MM.1S (cell line): ENCODE results near the gene AFG1L.

Experiments
- EZH2 ChIP-seq: fragments of 300-600 bp; sonication (generic); optimal IDR thresholded peaks from 2 replicates; pipeline ENCODE3; 2017; ENCODE audit warnings: low read depth, mild to moderate bottlenecking, antibody characterized with exemption, low read length, mixed read lengths
- EZH2phosphoT487 ChIP-seq: fragments of 300-600 bp; sonication (generic); IDR thresholded peaks from 2 replicates; pipeline ENCODE4 v1.6.1; 2018; ENCODE audit warnings: antibody characterized with exemption, low read length
- TF ChIP-seq, protein P1 (sequence below): fragments of 300-600 bp; sonication (generic); IDR thresholded peaks from 2 replicates; pipeline ENCODE4 v1.5.1; 2016; ENCODE audit warnings: antibody characterized with exemption, low read length, mixed read lengths

DNA sequence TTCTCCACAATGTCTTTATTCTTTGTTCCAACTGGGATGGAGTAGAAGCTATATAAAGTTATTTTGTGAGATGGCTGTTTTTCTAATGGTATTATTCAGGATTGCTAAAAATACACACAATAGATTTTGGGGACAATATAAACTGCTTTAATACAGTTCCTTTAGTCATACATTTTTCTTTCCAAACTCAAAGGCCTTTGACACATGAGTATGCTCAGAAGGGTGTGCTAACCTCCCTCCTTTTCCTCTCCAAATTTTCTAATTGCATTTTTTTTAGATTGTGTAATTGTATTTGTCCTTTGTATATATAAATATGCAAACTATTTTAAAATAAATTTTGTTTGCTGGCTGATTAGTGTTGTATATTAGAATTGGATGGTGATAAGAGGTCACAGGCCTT lies 146.3 kb downstream of the AFG1L start:
- TF ChIP-seq, protein P1, sequence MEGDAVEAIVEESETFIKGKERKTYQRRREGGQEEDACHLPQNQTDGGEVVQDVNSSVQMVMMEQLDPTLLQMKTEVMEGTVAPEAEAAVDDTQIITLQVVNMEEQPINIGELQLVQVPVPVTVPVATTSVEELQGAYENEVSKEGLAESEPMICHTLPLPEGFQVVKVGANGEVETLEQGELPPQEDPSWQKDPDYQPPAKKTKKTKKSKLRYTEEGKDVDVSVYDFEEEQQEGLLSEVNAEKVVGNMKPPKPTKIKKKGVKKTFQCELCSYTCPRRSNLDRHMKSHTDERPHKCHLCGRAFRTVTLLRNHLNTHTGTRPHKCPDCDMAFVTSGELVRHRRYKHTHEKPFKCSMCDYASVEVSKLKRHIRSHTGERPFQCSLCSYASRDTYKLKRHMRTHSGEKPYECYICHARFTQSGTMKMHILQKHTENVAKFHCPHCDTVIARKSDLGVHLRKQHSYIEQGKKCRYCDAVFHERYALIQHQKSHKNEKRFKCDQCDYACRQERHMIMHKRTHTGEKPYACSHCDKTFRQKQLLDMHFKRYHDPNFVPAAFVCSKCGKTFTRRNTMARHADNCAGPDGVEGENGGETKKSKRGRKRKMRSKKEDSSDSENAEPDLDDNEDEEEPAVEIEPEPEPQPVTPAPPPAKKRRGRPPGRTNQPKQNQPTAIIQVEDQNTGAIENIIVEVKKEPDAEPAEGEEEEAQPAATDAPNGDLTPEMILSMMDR: no peak
- TF ChIP-seq EZH2phosphoT487: no peak
- TF ChIP-seq EZH2: no peak
